ELR (cell line): Measurements from ENCODE around the gene IGF2.

Experiments used
- DNase-seq: peaks from one replicate; pipeline ENCODE4 v3.0.0-alpha.2; 2015; ENCODE audit warnings: low read depth

Gene IGF2

GRCh38 chr11:2169626-2170570 is 30.7 kb upstream of the IGF2 start:
- DNase-seq = no peak

- DNase-seq = no peak
These were observed 29.8 kb upstream of the IGF2 start for GRCh38 chr11:2169005-2169378.

GRCh38 chr11:2168286-2169004 is 29.3 kb upstream of the IGF2 start:
- DNase-seq = no peak

GRCh38 chr11:2167141-2168045 is 28.2 kb upstream of the IGF2 start:
- no peak for DNase-seq

GRCh38 chr11:2166091-2166851 is 27.1 kb upstream of the IGF2 start:
- DNase-seq = peak; percentile 49

- no peak for DNase-seq
These were observed 26.4 kb upstream of the IGF2 start for GRCh38 chr11:2165571-2165970.

- DNase-seq = no peak
These were observed 25.8 kb upstream of the IGF2 start for GRCh38 chr11:2164861-2165555.

- no peak for DNase-seq
These were observed 24.9 kb upstream of the IGF2 start for GRCh38 chr11:2164081-2164480.

- DNase-seq = no peak
These were observed 24.3 kb upstream of the IGF2 start for GRCh38 chr11:2163428-2163978.

GRCh38 chr11:2160736-2161259 is 21.6 kb upstream of the IGF2 start, which contains the start of gene INS:
Gene INS (minus strand): TSS chr11:2161209. CDS start chr11:2160971, 238 bp downstream.
- no peak for DNase-seq

GRCh38 chr11:2159536-2160413 is 20.6 kb upstream of the IGF2 start:
- DNase-seq = no peak

- no peak for DNase-seq
These were observed 19.8 kb upstream of the IGF2 start for GRCh38 chr11:2158966-2159365.

GRCh38 chr11:2158296-2158737 is 19.1 kb upstream of the IGF2 start:
- no peak for DNase-seq

- no peak for DNase-seq
These were observed 18.3 kb upstream of the IGF2 start for GRCh38 chr11:2157294-2158040.

- peak; percentile 69 for DNase-seq
These were observed 17.4 kb upstream of the IGF2 start for GRCh38 chr11:2156416-2157182.

- DNase-seq = no peak
These were observed 16.3 kb upstream of the IGF2 start for GRCh38 chr11:2155511-2155910.

- no peak for DNase-seq
These were observed 15.7 kb upstream of the IGF2 start for GRCh38 chr11:2154889-2155288.

- DNase-seq = no peak
These were observed 15.0 kb upstream of the IGF2 start for GRCh38 chr11:2154195-2154585.
